Measurements from ENCODE around the gene PAPPA. TPM values are rescaled to one million over a fixed set of nuclear protein-coding genes. Genes with fewer than 3 reads are reported as not detected.

PAPPA gene
- total RNA-seq, 3 donors from 2014 or later (not counting 1 experiment from before 2014, with no cell fraction given), result not detected

GRCh38 chr9:116361547-116361946, 208.0 kb downstream of the PAPPA start:
- Histone ChIP-seq H3K9me3 (ENCODE audit: control insufficient read depth, insufficient read depth, low read length) (no peaks in the 10 kb centered on the region), H3K36me3 (ENCODE audit: control insufficient read depth, insufficient read depth, low read length) (no peaks in the 10 kb centered on the region), H3K27me3 (ENCODE audit: control insufficient read depth, insufficient read depth, low read length) (no peaks in the 10 kb centered on the region), H3K4me3 (ENCODE audit: low read length) (no peak overlapping the region), H3K4me1 (ENCODE audit: control insufficient read depth, insufficient read depth, low read length) (no peaks in the 10 kb centered on the region), H3K27ac (ENCODE audit: low read length) (no peak overlapping the region)
- DNase-seq, result no peak
- H3K4me1 Mint-ChIP-seq, result no peaks in the 10 kb centered on the region
- WGBS (ENCODE audit: insufficient coverage), result 78% methylated on average over 4 of the region's 4 CpGs
- H3K27ac Mint-ChIP-seq, result no peak overlapping the region
- peaks cover 4 to 6% of the 10 kb centered on the region in 2 donors for H3K9me3 Mint-ChIP-seq
- ATAC-seq, result no peak
- intact Hi-C loops (cut with micrococcal nuclease), result no loop called here
- TF ChIP-seq, protein P1, sequence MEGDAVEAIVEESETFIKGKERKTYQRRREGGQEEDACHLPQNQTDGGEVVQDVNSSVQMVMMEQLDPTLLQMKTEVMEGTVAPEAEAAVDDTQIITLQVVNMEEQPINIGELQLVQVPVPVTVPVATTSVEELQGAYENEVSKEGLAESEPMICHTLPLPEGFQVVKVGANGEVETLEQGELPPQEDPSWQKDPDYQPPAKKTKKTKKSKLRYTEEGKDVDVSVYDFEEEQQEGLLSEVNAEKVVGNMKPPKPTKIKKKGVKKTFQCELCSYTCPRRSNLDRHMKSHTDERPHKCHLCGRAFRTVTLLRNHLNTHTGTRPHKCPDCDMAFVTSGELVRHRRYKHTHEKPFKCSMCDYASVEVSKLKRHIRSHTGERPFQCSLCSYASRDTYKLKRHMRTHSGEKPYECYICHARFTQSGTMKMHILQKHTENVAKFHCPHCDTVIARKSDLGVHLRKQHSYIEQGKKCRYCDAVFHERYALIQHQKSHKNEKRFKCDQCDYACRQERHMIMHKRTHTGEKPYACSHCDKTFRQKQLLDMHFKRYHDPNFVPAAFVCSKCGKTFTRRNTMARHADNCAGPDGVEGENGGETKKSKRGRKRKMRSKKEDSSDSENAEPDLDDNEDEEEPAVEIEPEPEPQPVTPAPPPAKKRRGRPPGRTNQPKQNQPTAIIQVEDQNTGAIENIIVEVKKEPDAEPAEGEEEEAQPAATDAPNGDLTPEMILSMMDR (IDR thresholded peaks at IDR 0.05), result no peak
- H3K4me3 Mint-ChIP-seq, result no peak overlapping the region
- no peaks in the 10 kb centered on the region for H3K27me3 Mint-ChIP-seq (ENCODE audit: low read depth in 2 of 2)
- H3K36me3 Mint-ChIP-seq, result no peaks in the 10 kb centered on the region

DNA sequence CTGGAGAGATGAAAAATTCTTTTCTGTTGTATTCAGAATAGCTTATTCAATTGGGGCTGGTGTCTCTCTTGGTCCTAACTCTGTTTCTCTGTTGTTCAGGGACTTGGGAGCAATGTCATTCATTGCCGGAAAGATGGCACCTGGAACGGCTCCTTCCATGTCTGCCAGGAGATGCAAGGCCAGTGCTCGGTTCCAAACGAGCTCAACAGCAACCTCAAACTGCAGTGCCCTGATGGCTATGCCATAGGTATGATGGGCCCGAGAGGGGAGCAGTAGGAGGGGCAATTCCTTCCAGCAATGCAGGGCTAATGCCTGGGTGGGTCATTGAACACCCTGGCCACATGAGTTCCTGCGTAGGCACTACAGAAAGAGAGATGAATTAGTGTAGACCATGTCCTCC, 208.9 kb downstream of the PAPPA start:
- no peak for ATAC-seq

GRCh38 chr9:116365056-116365471, 211.5 kb downstream of the PAPPA start:
- H3K9me3 Mint-ChIP-seq, result peaks cover 7 to 8% of the 10 kb centered on the region in 2 donors
- no peaks in the 10 kb centered on the region for H3K4me1 ChIP-seq (ENCODE audit: control insufficient read depth, insufficient read depth, low read length)
- no peak overlapping the region for H3K4me3 Mint-ChIP-seq
- H3K27me3 Mint-ChIP-seq (ENCODE audit: low read depth in 2 of 2), result no peaks in the 10 kb centered on the region
- no peak overlapping the region for H3K4me3 ChIP-seq (ENCODE audit: low read length)
- H3K27ac Mint-ChIP-seq, result no peak overlapping the region
- no peaks in the 10 kb centered on the region for H3K36me3 Mint-ChIP-seq
- H3K4me1 Mint-ChIP-seq, result no peaks in the 10 kb centered on the region
- DNase-seq, result no peak
- WGBS (ENCODE audit: insufficient coverage), result 90% methylated on average over 9 of the region's 9 CpGs
- TF ChIP-seq, protein P1 (IDR thresholded peaks at IDR 0.05), result no peak
- no peaks in the 10 kb centered on the region for H3K27me3 ChIP-seq (ENCODE audit: control insufficient read depth, insufficient read depth, low read length)
- no peak for ATAC-seq
- H3K9me3 ChIP-seq (ENCODE audit: control insufficient read depth, insufficient read depth, low read length), result no peaks in the 10 kb centered on the region
- H3K36me3 ChIP-seq (ENCODE audit: control insufficient read depth, insufficient read depth, low read length), result no peaks in the 10 kb centered on the region
- no peak overlapping the region for H3K27ac ChIP-seq (ENCODE audit: low read length)
- intact Hi-C loops (cut with micrococcal nuclease), result no loop called here

More for the DNA sequence above, 208.9 kb downstream of the PAPPA start:
- no peak for DNase-seq
- TF ChIP-seq, protein P1 (IDR thresholded peaks at IDR 0.05), result no peak
- Mint-ChIP-seq H3K27me3 (ENCODE audit: low read depth in 2 of 2) (no peaks in the 10 kb centered on the region), H3K36me3 (no peaks in the 10 kb centered on the region), H3K4me1 (no peaks in the 10 kb centered on the region), H3K9me3 (peaks cover 4 to 6% of the 10 kb centered on the region in 2 donors), H3K4me3 (no peak overlapping the region), H3K27ac (no peak overlapping the region)
- Histone ChIP-seq H3K4me3 (ENCODE audit: low read length) (no peak overlapping the region), H3K4me1 (ENCODE audit: control insufficient read depth, insufficient read depth, low read length) (no peaks in the 10 kb centered on the region), H3K9me3 (ENCODE audit: control insufficient read depth, insufficient read depth, low read length) (no peaks in the 10 kb centered on the region), H3K27me3 (ENCODE audit: control insufficient read depth, insufficient read depth, low read length) (no peaks in the 10 kb centered on the region), H3K27ac (ENCODE audit: low read length) (no peak overlapping the region), H3K36me3 (ENCODE audit: control insufficient read depth, insufficient read depth, low read length) (no peaks in the 10 kb centered on the region)
- 86% methylated on average over 6 of the region's 6 CpGs for WGBS (ENCODE audit: insufficient coverage)
- intact Hi-C loops (cut with micrococcal nuclease), result no loop called here

- no peaks in the 10 kb centered on the region for H3K27me3 Mint-ChIP-seq (ENCODE audit: low read depth in 2 of 2)
- H3K4me3 Mint-ChIP-seq, result no peak overlapping the region
- ATAC-seq (no peak), DNase-seq (no peak)
- H3K27me3 ChIP-seq (ENCODE audit: control insufficient read depth, insufficient read depth, low read length), result no peaks in the 10 kb centered on the region
- H3K36me3 ChIP-seq (ENCODE audit: control insufficient read depth, insufficient read depth, low read length), result no peaks in the 10 kb centered on the region
- intact Hi-C loops (cut with micrococcal nuclease), result no loop called here
- no peaks in the 10 kb centered on the region for H3K4me1 ChIP-seq (ENCODE audit: control insufficient read depth, insufficient read depth, low read length)
- no peaks in the 10 kb centered on the region for H3K4me1 Mint-ChIP-seq
- H3K27ac Mint-ChIP-seq, result no peak overlapping the region
- TF ChIP-seq, protein P1 (IDR thresholded peaks at IDR 0.05), result no peak
- peaks cover 7 to 8% of the 10 kb centered on the region in 2 donors for H3K9me3 Mint-ChIP-seq
- no peak overlapping the region for H3K27ac ChIP-seq (ENCODE audit: low read length)
- 72% methylated on average over 1 of the region's 1 CpG for WGBS (ENCODE audit: insufficient coverage)
- no peaks in the 10 kb centered on the region for H3K9me3 ChIP-seq (ENCODE audit: control insufficient read depth, insufficient read depth, low read length)
- H3K36me3 Mint-ChIP-seq, result no peaks in the 10 kb centered on the region
- H3K4me3 ChIP-seq (ENCODE audit: low read length), result no peak overlapping the region
Observed at GRCh38 chr9:116366241-116366640, 212.7 kb downstream of the PAPPA start.
